Brain microvascular endothelial cell (primary cell): ENCODE measurements around the gene SHKBP1.

Experiments
- DNase-seq: peaks from one replicate; pipeline ENCODE4 v3.0.0-alpha.2; 2020
- H3K27ac ChIP-seq: fragments of 250-450 bp; sonication (Bioruptor Pico); 2 replicates; pipeline ENCODE4 v1.5.1; 2020; ENCODE audit warnings: mild to moderate bottlenecking, moderate library complexity
- H3K27me3 ChIP-seq: fragments of 250-450 bp; sonication (Bioruptor Pico); replicated peaks from 2 replicates; pipeline ENCODE4 v1.5.1; 2020; ENCODE audit warnings: mild to moderate bottlenecking
- H3K36me3 ChIP-seq: fragments of 250-450 bp; sonication (Bioruptor Pico); replicated peaks from 2 replicates; pipeline ENCODE4 v1.5.1; 2020; ENCODE audit warnings: mild to moderate bottlenecking
- H3K4me3 ChIP-seq: 2 replicates; pipeline ENCODE4 v1.5.1; 2011; ENCODE audit warnings: low read depth, mild to moderate bottlenecking, control low read depth, low read length, moderate library complexity
- CTCF ChIP-seq: IDR thresholded peaks from 2 replicates; pipeline ENCODE4 v1.5.1; 2011; ENCODE audit warnings: low read depth, mild to moderate bottlenecking, moderate library complexity, low read length, control low read depth, inconsistent platforms; ENCODE audit errors: missing control alignments
- in situ Hi-C: cut with HindIII; loops from 2 replicates; pipeline ENCODE4 v1.10.0; 2017; ENCODE audit warnings: low sequenced_read_pairs, low pct_ligation_motif_present

The SHKBP1 gene

DNA sequence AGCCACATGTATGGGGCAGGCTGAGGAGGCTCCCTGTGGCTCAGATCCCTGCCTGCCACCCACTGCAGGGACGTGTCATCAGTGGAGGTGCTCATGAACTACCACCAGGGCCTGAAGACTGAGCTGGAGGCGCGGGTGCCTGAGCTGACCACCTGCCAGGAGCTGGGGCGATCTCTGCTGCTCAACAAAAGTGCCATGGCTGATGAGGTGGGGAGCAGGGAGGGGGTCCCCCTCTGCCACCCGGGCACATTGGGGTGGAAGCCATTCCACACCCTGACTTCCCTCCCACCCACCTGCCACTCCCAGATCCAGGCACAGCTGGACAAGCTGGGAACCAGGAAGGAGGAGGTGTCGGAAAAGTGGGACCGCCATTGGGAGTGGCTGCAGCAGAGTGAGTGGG, 11.3 kb upstream of the SHKBP1 start:
- no peaks in the 10 kb centered on the region for H3K36me3 ChIP-seq
- no peak for DNase-seq
- H3K27me3 ChIP-seq, result peaks cover 16% of the 10 kb centered on the region
- in situ Hi-C loops, result no loop called here
- no peak overlapping the region for H3K27ac ChIP-seq
- no peak overlapping the region for H3K4me3 ChIP-seq
- no peak for TF ChIP-seq CTCF

GRCh38 chr19:40565910-40566495, 10.7 kb upstream of the SHKBP1 start:
- TF ChIP-seq CTCF, result no peak
- no peak overlapping the region for H3K27ac ChIP-seq
- peaks cover 16% of the 10 kb centered on the region for H3K27me3 ChIP-seq
- in situ Hi-C loops, result no loop called here
- no peak overlapping the region for H3K4me3 ChIP-seq
- no peak for DNase-seq
- no peaks in the 10 kb centered on the region for H3K36me3 ChIP-seq

GRCh38 chr19:40567040-40567749, 9.5 kb upstream of the SHKBP1 start:
- no peak for TF ChIP-seq CTCF
- H3K4me3 ChIP-seq, result peak overlapping the region; percentile 34
- H3K27me3 ChIP-seq, result peaks cover 16% of the 10 kb centered on the region
- H3K27ac ChIP-seq, result no peak overlapping the region
- in situ Hi-C loops, result no loop called here
- DNase-seq, result no peak
- H3K36me3 ChIP-seq, result no peaks in the 10 kb centered on the region

GRCh38 chr19:40567750-40568494, 8.8 kb upstream of the SHKBP1 start:
- TF ChIP-seq CTCF, result no peak
- H3K36me3 ChIP-seq, result no peaks in the 10 kb centered on the region
- H3K4me3 ChIP-seq, result peak overlapping the region; percentile 34
- H3K27ac ChIP-seq, result no peak overlapping the region
- no peak for DNase-seq
- in situ Hi-C loops, result no loop called here
- peaks cover 16% of the 10 kb centered on the region for H3K27me3 ChIP-seq

DNA sequence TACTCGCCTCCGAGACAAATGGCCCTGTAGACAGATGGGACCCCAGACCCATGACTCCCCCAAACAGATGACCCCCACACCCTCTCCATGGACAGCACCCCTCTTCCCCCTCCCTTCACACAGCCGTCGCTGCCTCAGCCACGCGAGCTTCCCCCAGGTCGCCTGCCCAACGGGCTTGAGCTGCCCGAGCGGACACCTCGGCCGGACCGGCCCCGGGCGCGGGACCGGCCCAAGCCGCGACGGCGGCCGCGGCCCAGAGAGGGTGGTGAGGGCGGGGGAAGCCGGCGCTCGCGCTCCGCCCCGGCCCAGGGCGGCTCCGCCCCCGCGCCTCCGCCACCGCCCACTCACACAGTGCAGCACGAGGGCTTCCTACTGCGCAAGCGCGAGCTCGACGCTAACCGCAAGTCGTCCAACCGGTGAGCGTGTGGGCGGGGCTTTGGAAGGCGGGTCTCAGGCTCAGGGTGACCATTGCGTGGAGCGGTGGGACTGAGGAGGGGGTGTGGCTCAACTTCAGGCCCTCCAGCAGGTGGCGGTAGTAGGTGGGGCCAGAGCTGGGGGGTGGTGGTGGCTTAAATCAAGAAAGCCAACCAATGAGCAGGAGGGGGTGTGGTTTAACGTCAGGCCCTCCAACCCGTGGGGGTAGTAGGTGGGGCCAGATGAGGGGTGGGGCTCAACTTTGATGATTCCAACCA, 6.2 kb upstream of the SHKBP1 start:
- H3K4me3 ChIP-seq, result peak overlapping the region; percentile 62
- in situ Hi-C loops, result no loop called here

More for the DNA sequence above, 6.2 kb upstream of the SHKBP1 start:
- TF ChIP-seq CTCF, result peak; percentile 73
- DNase-seq, result peak; percentile 100
- Histone ChIP-seq H3K36me3 (no peaks in the 10 kb centered on the region), H3K27ac (peak overlapping the region; percentile 77), H3K27me3 (peaks cover 16% of the 10 kb centered on the region)
